ENCODE results near the gene GOLGA7B. TPM values are rescaled to one million over a fixed set of nuclear protein-coding genes. Genes with fewer than 3 reads are reported as not detected.
"Not testable (repeated sequence)": the region's sequence is repeated elsewhere in the genome, so short reads cannot be mapped to it uniquely, and the experiment has no call there.

GOLGA7B gene
- total RNA-seq, 4 donors from 2014 or later, result 0.30 to 3.3 (median 1.7) TPM

- Histone ChIP-seq H3K9me3 (no peaks in the 10 kb centered on the region), H3K36me3 (no peaks in the 10 kb centered on the region), H3K27me3 (peaks cover 0 to 38% (median 0%) of the 10 kb centered on the region in 4 donors), H3K4me3 (no peak overlapping the region), H3K27ac (no peak overlapping the region), H3K4me1 (peaks cover 0 to 14% (median 6%) of the 10 kb centered on the region in 3 donors)
- intact Hi-C loops (cut with DNase I), result no loop called here
- WGBS, 2 donors, result 30 to 51% methylated on average over 7 of the region's 7 CpGs
- TF ChIP-seq POLR2A (IDR thresholded peaks at IDR 0.05) (no peak), CTCF (IDR thresholded peaks at IDR 0.05) (no peak)
- no peak for DNase-seq
Measured at GRCh38 chr10:97842656-97843280, 6.9 kb upstream of the GOLGA7B start.

- TF ChIP-seq POLR2A (IDR thresholded peaks at IDR 0.05) (no peak), CTCF (IDR thresholded peaks at IDR 0.05) (no peak)
- peaks cover 0 to 14% (median 6%) of the 10 kb centered on the region in 3 donors for H3K4me1 ChIP-seq
- H3K9me3 ChIP-seq, result no peaks in the 10 kb centered on the region
- H3K27ac ChIP-seq, result no peak overlapping the region
- H3K27me3 ChIP-seq, result peaks cover 0 to 33% (median 0%) of the 10 kb centered on the region in 4 donors
- no peak for DNase-seq
- 17 to 31% methylated on average over 2 of the region's 2 CpGs for WGBS, 2 donors
- H3K4me3 ChIP-seq, result no peak overlapping the region
- intact Hi-C loops (cut with DNase I), result no loop called here
- H3K36me3 ChIP-seq, result no peaks in the 10 kb centered on the region
Measured at GRCh38 chr10:97843281-97843671, 6.4 kb upstream of the GOLGA7B start.

DNA sequence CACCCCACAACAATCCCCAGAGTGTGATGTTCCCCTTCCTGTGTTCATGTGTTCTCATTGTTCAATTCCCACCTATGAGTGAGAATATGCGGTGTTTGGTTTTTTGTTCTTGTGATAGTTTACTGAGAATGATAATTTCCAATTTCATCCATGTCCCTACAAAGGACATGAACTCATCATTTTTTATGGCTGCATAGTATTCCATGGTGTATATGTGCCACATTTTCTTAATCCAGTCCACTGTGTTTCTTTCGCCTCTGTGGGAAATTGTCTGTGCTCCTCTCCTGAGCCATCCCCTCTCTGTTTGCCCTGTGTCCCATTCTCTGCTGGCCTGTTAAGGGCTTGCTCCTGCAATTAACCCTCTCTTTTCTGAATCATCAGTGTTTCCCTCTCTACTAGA, 5.7 kb upstream of the GOLGA7B start:
- H3K36me3 ChIP-seq; H3K4me3 ChIP-seq; DNase-seq; H3K9me3 ChIP-seq; intact Hi-C loops (cut with DNase I); H3K27ac ChIP-seq: not testable (repeated sequence)
- H3K4me1 ChIP-seq, result peaks cover 0 to 18% (median 6%) of the 10 kb centered on the region in 3 donors
- H3K27me3 ChIP-seq, result peaks cover 0 to 39% (median 0%) of the 10 kb centered on the region in 4 donors
- WGBS, 2 donors, result 93 to 100% methylated on average over 1 of the region's 2 CpGs

GRCh38 chr10:97844678-97845077, 5.0 kb upstream of the GOLGA7B start:
- Histone ChIP-seq H3K27me3 (peaks cover 0 to 46% (median 0%) of the 10 kb centered on the region in 4 donors), H3K4me1 (peaks cover 0 to 23% (median 6%) of the 10 kb centered on the region in 3 donors), H3K9me3 (no peaks in the 10 kb centered on the region), H3K4me3 (no peak overlapping the region), H3K36me3 (no peaks in the 10 kb centered on the region), H3K27ac (no peak overlapping the region)
- 93% methylated on average over 3 of the region's 3 CpGs for WGBS, 2 donors
- no peak for DNase-seq
- intact Hi-C loops (cut with DNase I), result no loop called here
- no peak for TF ChIP-seq POLR2A (IDR thresholded peaks at IDR 0.05)
- TF ChIP-seq CTCF (IDR thresholded peaks at IDR 0.05), result no peak

- H3K27ac ChIP-seq, result peak overlapping the region in 3 of 4 donors; percentile 6 to 71 (median 58)
- peak overlapping the region; percentile 41 to 76 (median 58) for H3K4me3 ChIP-seq
- WGBS, 2 donors, result 2 to 3% methylated on average over 16 of the region's 16 CpGs
- intact Hi-C loops (cut with DNase I), result no loop called here
- peaks cover 10 to 44% (median 18%) of the 10 kb centered on the region in 3 donors for H3K4me1 ChIP-seq
- H3K9me3 ChIP-seq, result no peaks in the 10 kb centered on the region
- no peak for TF ChIP-seq POLR2A (IDR thresholded peaks at IDR 0.05)
- no peak for TF ChIP-seq CTCF (IDR thresholded peaks at IDR 0.05)
- H3K36me3 ChIP-seq, result no peaks in the 10 kb centered on the region
- H3K27me3 ChIP-seq, result peaks cover 0 to 82% (median 3%) of the 10 kb centered on the region in 4 donors
- no peak for DNase-seq
Measured at GRCh38 chr10:97849103-97849686, 448 bp upstream of the GOLGA7B start.
